ENCODE results near the gene FHL1.

DNA sequence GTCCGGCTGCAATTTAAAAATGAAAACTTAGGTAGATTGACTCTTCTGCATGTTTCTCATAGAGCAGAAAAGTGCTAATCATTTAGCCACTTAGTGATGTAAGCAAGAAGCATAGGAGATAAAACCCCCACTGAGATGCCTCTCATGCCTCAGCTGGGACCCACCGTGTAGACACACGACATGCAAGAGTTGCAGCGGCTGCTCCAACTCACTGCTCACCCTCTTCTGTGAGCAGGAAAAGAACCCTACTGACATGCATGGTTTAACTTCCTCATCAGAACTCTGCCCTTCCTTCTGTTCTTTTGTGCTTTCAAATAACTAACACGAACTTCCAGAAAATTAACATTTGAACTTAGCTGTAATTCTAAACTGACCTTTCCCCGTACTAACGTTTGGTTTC lies 62.9 kb downstream of the FHL1 start:
- TF ChIP-seq, protein P1, sequence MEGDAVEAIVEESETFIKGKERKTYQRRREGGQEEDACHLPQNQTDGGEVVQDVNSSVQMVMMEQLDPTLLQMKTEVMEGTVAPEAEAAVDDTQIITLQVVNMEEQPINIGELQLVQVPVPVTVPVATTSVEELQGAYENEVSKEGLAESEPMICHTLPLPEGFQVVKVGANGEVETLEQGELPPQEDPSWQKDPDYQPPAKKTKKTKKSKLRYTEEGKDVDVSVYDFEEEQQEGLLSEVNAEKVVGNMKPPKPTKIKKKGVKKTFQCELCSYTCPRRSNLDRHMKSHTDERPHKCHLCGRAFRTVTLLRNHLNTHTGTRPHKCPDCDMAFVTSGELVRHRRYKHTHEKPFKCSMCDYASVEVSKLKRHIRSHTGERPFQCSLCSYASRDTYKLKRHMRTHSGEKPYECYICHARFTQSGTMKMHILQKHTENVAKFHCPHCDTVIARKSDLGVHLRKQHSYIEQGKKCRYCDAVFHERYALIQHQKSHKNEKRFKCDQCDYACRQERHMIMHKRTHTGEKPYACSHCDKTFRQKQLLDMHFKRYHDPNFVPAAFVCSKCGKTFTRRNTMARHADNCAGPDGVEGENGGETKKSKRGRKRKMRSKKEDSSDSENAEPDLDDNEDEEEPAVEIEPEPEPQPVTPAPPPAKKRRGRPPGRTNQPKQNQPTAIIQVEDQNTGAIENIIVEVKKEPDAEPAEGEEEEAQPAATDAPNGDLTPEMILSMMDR (IDR thresholded peaks at IDR 0.05), result no peak
- TF ChIP-seq EP300 (IDR thresholded peaks at IDR 0.05) (no peak), POLR2A (IDR thresholded peaks at IDR 0.05) (no peak)

Data from ovary (tissue), 3 donors.